Measurements from ENCODE around the gene CECR2. TPM values are rescaled to one million over a fixed set of nuclear protein-coding genes. Genes with fewer than 3 reads are reported as not detected.

The CECR2 gene
- total RNA-seq, 2 donors from 2014 or later, result 2.6 to 3.4 TPM

- Histone ChIP-seq H3K4me1 (peaks cover 3% of the 10 kb centered on the region), H3K27ac (no peak overlapping the region), H3K36me3 (replicated peaks in 1 of 2; ENCODE audit: insufficient read depth in 1 of 2, low read depth in 2 of 2) (no peaks in the 10 kb centered on the region), H3K4me3 (no peak overlapping the region), H3K27me3 (no peaks in the 10 kb centered on the region), H3K9me3 (no peaks in the 10 kb centered on the region)
- DNase-seq (no peak), ATAC-seq (no peak)
- intact Hi-C loops (cut with DNase I), result no loop called here
- 90 to 95% methylated on average over 7 of the region's 7 CpGs for WGBS, 2 donors
- no peak for TF ChIP-seq POLR2A (IDR thresholded peaks at IDR 0.05)
- no peak for TF ChIP-seq CTCF (IDR thresholded peaks at IDR 0.05)
Observed at GRCh38 chr22:17401728-17402127, 32.5 kb downstream of the CECR2 start.

GRCh38 chr22:17402293-17402692, 33.0 kb downstream of the CECR2 start:
- no peaks in the 10 kb centered on the region for H3K36me3 ChIP-seq (replicated peaks in 1 of 2; ENCODE audit: insufficient read depth in 1 of 2, low read depth in 2 of 2)
- peaks cover 3% of the 10 kb centered on the region for H3K4me1 ChIP-seq
- DNase-seq (no peak), ATAC-seq (no peak)
- H3K9me3 ChIP-seq, result no peaks in the 10 kb centered on the region
- no peak overlapping the region for H3K27ac ChIP-seq
- intact Hi-C loops (cut with DNase I), result no loop called here
- no peak for TF ChIP-seq POLR2A (IDR thresholded peaks at IDR 0.05)
- no peak for TF ChIP-seq CTCF (IDR thresholded peaks at IDR 0.05)
- no peak overlapping the region for H3K4me3 ChIP-seq
- H3K27me3 ChIP-seq, result no peaks in the 10 kb centered on the region

- ATAC-seq (no peak), DNase-seq (no peak)
- Histone ChIP-seq H3K4me1 (peaks cover 3% of the 10 kb centered on the region), H3K4me3 (no peak overlapping the region), H3K36me3 (replicated peaks in 1 of 2; ENCODE audit: insufficient read depth in 1 of 2, low read depth in 2 of 2) (no peaks in the 10 kb centered on the region), H3K27me3 (no peaks in the 10 kb centered on the region), H3K27ac (no peak overlapping the region), H3K9me3 (no peaks in the 10 kb centered on the region)
- intact Hi-C loops (cut with DNase I), result no loop called here
- 66 to 73% methylated on average over 6 to 13 of the region's 13 CpGs for WGBS, 2 donors
- TF ChIP-seq POLR2A (IDR thresholded peaks at IDR 0.05) (no peak), CTCF (IDR thresholded peaks at IDR 0.05) (no peak)
Observed at GRCh38 chr22:17403906-17404305, 34.6 kb downstream of the CECR2 start.

GRCh38 chr22:17407643-17408042, 38.4 kb downstream of the CECR2 start:
- peaks cover 3% of the 10 kb centered on the region for H3K4me1 ChIP-seq
- intact Hi-C loops (cut with DNase I), result no loop called here
- H3K27me3 ChIP-seq, result no peaks in the 10 kb centered on the region
- DNase-seq (no peak), ATAC-seq (no peak)
- WGBS, 2 donors, result 66 to 73% methylated on average over 5 of the region's 5 CpGs
- no peak overlapping the region for H3K27ac ChIP-seq
- TF ChIP-seq POLR2A (IDR thresholded peaks at IDR 0.05) (no peak), CTCF (IDR thresholded peaks at IDR 0.05) (no peak)
- H3K36me3 ChIP-seq (replicated peaks in 1 of 2; ENCODE audit: insufficient read depth in 1 of 2, low read depth in 2 of 2), result no peaks in the 10 kb centered on the region
- H3K9me3 ChIP-seq, result no peaks in the 10 kb centered on the region
- H3K4me3 ChIP-seq, result no peak overlapping the region

- TF ChIP-seq CTCF (IDR thresholded peaks at IDR 0.05) (no peak), POLR2A (IDR thresholded peaks at IDR 0.05) (no peak)
- intact Hi-C loops (cut with DNase I), result no loop called here
- no peaks in the 10 kb centered on the region for H3K36me3 ChIP-seq (replicated peaks in 1 of 2; ENCODE audit: insufficient read depth in 1 of 2, low read depth in 2 of 2)
- H3K27me3 ChIP-seq, result no peaks in the 10 kb centered on the region
- H3K27ac ChIP-seq, result no peak overlapping the region
- no peak overlapping the region for H3K4me3 ChIP-seq
- H3K4me1 ChIP-seq, result no peaks in the 10 kb centered on the region
- no peaks in the 10 kb centered on the region for H3K9me3 ChIP-seq
- no peak for DNase-seq
- WGBS, 2 donors, result 92 to 96% methylated on average over 4 of the region's 4 CpGs
- ATAC-seq, result no peak
Observed at GRCh38 chr22:17410576-17410975, 41.3 kb downstream of the CECR2 start.
